Thyroid gland (tissue), 4 donors: Measurements from ENCODE around the gene TCP11L1.

ENCODE experiments used
- CTCF ChIP-seq, 6 experiments: fragments of 200-600 bp in 3 of 6; fragments of 450-650 bp in 3 of 6; sonication (generic) in 3 of 6; IDR thresholded peaks; one replicate each; pipeline ENCODE4 v1.5.1; 2016 to 2019; ENCODE audit warnings: antibody characterized with exemption in 6 of 6, mild to moderate bottlenecking in 2 of 6, inconsistent platforms in 1 of 6, moderate library complexity in 1 of 6
- POLR2A ChIP-seq, 2 donors: fragments of 450-650 bp; IDR thresholded peaks; one replicate each; pipeline ENCODE4 v1.6.1; 2017; ENCODE audit warnings: antibody characterized with exemption in 2 of 2, mild to moderate bottlenecking in 2 of 2, moderate library complexity in 1 of 2

- no peak for TF ChIP-seq CTCF (IDR thresholded peaks at IDR 0.05)
- no peak for TF ChIP-seq POLR2A (IDR thresholded peaks at IDR 0.05)
Measured at GRCh38 chr11:33072465-33072864, 33.1 kb downstream of the TCP11L1 start.
